Superior temporal gyrus (tissue), 1 donor: ENCODE data around the gene MAGI1.
"Not testable (repeated sequence)": the region's sequence is repeated elsewhere in the genome, so short reads cannot be mapped to it uniquely, and the experiment has no call there.

Experiments
- DNase-seq: peaks from one replicate; pipeline ENCODE4 v3.0.0-alpha.2; 2016; ENCODE audit errors: extremely low spot score

MAGI1 gene

DNA sequence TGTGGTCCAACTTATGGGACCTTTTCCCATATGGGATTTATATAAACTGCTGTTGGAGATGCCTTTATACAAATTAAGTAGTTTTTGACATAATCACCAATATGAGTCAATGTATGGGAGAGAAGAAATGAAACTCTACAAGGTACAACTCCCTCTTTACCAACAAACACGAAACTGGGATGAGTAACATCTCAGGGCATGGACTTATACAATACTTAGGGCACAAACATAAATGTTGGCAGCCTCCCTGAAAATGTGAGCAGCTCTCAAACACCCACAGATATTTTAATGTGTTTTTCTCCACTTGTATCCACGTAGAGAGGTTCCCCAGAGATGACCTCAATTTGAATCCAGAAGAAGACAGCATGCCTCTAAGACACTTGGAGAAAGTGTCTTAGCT lies 161.6 kb downstream of the MAGI1 start:
- no peak for DNase-seq

DNA sequence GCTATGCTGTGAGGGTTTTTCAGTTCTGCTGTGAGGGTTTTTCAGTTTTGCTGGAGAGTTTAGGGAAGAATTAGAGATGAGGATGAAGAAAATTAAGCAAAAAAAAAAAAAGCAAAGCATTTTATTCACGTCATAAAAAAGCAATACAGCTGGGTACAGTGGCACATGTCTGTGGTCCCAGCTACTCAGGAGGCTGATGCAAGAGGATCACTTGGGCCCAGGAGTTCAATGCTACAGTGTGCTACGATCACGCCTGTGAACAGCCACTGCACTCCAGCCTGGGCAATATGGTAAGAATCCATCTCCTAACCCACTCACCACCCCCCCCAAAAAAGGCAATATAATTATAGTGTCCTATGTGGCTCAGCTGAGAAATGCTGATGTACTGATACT lies 162.7 kb downstream of the MAGI1 start:
- DNase-seq, result no peak

DNA sequence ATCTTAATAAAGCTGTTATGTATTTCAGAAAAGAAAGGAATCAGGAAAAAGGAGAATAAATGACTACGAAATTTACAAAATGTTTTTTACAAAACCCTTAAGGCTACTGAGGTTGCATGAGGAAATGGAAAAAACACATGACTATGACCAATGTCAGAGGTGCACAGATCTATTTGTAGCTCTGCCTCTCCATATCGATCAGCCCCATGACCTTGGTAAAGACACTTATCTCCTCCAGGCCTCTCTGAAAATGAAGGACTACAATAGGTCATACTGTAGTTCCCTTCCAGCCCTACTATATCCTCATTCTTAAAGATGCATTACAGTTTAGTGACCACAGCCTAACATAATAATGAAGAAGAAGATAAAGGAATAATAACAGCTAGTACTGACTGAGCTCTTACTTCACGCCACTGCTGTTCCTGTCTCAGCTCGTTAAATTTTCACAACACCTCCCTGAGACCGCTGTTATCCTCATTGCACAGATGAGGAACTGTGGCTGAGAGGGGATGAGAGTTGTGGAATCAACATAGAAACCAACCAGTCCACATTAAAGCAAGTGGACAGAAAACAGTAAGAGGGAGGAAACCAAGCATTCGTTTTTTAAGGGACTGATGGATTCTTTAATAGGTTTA lies 163.2 kb downstream of the MAGI1 start:
- no peak for DNase-seq

DNA sequence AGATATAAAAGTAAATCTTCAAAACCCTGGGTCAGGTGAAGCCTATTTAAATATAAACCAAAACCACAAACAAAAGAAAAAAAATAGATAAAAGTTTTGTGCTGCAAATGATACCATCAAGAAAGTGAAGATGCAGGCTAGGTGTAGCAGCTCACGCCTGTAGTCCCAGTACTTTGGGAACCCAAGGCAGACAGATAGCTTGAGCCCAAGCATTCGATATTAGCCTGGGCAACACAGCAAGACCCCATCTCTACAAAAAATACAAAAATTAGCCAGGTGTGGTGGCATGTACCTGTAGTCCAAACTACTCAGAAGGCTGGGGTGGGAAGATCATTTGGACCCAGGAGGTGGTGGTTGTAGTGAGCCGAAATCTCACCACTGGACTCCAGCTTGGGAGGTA lies 164.8 kb downstream of the MAGI1 start:
- DNase-seq, result no peak

DNA sequence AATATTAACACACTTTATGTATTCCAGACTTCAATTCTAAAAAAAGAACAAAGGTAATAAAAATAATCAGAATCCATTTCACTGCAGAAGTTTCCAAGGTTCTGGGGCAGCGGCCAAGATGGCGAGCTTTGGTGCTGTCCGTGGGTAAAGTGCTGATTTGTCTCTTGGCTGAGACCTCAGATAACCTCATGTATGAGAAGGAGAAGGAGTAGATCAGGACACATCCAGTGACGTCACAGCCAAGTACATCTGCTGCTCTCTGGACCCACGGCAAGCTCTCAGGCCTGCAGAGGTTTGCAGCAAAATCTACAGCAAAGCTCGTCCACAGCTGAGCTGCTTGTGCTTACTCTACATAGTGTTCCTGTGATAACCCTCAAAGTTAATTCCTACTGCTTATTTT lies 165.7 kb downstream of the MAGI1 start:
- no peak for DNase-seq

DNA sequence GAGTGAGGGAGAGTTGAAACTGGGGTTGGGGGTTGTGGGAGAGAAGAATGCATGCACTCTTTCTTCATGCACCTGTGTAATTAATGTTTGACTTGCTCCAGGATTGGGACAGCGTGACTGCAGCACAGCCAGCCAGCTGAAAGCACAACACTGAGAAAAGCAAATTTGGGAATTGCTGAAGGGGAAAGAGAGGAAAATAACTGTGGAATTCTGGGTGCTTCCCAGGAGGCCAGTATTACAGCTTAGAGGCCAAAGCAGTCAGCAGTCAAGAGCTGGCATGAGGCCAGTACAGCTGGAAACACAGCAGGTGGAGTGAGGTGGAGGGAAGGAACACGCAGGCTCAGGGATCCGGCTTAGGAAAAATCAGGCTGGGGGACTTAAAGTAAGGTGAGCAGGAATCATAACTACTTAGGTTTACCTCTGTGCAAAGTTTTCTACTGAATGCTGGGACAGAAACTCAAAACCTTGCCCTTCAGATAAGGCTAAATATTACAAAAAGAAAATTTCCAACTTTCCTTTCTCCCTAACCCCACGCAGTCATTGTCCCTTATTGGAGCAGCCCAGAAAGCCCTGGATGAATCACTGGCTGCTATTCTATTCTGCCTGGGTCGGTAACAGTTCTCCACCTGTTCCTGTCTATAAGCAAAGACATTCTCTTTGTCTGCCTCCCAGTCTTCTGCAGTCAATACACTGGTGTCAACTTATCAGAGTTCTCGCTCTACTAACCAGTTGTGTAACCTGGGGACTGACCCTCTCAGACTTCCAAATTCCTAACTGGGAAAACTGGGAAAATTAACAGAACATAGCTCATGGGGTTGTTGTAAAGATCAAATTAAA lies 167.2 kb downstream of the MAGI1 start:
- no peak for DNase-seq

DNA sequence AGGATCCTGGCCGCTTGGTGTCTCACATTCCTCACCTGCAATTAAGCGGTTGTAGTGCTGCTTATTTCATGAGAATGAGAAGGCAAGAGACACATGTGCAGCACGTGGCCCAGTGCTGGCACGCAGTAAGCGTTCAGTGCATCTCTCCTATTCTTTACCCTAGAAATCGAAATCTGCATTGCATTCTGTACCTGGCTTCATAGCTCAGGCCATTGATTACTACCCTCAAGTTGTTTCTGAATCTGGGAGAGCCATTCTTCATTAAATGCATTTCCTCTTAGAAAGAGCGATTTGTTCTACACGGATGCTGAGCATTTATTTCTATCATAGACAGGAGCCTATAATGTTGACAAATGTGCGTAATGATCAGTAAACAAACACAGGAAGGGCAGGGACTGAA lies 168.9 kb downstream of the MAGI1 start:
- no peak for DNase-seq

DNA sequence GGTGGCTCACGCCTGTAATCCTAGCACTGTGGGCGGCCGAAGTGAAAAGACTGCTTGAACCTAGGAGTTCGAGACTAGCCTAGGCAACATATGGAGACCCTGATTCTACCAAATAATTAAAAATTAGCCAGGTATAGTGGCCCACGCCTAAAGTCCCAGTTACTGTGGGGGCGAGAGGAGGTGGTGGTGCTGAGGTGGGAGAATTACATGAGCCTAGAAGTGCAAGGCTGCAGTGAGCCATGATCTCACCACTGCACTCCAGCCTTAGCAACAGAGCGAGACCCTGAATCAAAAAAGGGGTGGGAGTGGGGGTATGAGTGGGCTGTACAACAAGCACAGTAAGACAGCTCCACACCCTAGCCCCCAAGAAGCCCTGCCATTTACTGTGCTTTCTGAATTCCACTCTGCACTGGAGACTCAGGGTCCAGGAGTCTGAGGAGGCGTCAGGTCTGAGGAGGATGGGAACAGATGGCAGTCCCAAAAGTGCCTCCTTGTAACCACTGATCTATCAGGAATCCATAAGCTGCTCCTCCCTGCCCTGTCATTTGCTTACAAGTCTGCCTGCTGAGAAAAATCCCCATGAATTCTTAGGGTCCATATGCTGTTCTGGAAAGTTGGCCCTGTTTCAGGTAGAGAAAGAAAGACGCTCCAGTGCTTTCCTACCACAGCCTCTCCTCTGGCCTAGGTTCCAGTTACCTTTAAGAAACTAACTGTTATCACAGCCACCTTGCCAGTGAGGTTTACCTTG lies 171.1 kb downstream of the MAGI1 start:
- no peak for DNase-seq

DNA sequence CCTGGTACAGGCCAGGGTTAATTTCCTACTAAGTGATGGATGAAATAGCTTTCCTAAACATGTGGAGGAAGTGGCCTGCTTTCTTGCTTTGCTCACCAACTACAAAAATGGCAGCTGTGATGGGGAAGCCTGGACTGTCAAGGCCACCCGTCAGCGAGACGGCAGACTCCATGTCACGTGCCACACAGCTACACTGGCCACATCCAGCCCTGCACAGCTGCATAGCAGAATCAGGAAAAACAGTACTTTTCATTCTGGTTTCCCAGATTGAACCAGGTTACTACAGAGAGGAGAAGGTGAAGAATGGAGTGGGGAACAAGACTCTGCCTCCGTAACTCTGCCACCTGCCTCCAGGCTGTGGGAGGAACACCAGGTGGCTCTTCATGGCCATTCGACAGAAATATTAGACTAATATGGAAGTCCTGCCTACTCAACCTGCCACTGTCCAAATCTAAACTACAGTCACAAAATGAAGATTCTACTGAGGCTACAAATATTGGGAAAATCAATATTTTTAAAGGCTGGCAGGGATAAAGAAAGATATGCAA lies 174.3 kb downstream of the MAGI1 start:
- no peak for DNase-seq

DNA sequence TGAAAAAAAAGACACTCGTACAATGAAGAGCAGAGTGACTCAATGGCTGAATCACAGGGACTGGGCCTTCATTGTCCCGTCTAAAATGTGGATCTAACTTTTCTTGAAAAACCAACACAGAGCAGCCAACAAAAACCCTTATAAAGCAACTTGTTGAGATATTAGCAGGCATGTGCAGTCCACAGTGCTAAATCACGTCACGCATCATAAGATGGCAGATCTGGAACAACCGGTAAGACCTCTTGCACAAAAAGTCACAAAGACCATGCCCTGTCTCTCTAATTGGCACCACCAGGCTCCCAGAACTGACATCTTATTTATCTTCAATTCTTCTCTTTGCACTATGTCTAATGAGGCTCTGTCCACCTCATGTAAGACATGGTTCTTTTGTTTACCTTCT lies 177.0 kb downstream of the MAGI1 start:
- DNase-seq, result no peak

DNA sequence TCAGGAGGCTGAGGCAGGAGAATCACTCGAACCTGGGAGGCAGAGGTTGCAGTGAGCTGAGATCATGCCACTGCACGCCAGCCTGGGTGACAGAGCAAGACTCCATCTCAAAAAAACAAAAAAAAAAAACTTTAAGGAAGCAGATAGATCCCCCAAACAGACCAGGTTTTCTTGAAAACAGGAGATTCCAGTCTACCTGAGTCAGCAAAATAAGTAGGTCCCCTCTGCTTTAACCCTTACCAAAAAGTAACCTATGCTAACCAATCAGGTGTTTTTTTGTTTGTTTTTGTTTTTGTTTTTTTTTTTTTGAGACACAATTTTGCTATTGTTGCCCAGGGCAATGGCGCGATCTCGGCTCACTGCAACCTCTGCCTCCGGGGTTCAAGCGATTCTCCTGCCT lies 179.1 kb downstream of the MAGI1 start:
- DNase-seq, result not testable (repeated sequence)

DNA sequence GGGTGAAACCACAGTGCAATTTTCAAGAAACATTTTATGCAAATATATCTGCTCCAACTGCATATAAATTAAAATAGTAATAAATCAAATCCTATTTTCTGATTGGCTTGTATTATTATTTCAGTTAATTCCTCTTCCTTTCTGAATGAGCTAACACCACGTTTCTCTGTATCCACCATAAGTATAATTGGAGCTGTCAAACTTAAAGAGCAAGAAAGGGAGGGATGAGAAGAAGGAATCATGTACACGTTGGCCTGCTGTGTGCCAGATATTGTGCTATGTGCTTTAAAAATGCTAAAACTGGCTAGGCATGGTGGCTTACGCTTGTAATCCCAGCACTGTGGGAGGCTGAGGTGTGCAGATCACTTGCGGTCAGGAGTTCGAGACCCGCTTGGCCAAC lies 180.0 kb downstream of the MAGI1 start:
- no peak for DNase-seq

DNA sequence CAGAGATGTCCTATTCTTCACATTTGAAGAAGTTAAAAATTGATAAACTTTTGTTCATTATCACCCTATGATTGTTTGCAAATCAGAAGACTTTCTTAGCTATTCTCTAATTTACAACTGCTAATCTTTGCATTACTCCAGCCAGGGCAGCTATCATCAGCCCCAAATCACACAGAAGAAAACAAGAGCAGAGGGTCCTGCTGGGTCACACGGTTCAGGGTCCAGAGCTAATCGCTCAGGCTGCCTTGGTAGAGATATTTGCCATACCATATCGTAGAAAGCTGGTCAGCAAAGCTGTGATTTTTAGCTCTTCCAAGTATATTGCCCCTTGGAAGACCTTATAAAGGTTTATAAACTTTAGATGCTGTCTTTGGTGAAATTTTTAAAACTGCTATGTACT lies 181.4 kb downstream of the MAGI1 start:
- no peak for DNase-seq

DNA sequence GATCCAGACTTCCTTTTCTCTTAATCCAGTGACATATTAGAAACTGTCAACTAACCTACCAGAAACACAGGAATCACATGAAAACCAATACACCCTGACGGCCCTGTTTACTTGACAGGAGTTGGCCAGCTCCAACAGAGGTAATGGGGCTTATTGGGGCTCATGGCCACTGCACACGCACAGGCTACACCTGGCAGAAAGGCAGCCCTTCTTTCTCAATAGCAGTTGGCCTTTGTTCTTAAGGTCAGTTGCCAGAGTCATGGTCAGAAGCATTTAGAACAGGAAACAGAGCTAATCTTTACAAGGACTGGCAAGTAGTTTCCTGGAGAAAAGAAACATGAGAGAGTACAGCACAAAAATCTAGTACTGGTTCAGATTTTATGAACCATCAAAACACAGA lies 181.8 kb downstream of the MAGI1 start:
- no peak for DNase-seq

DNA sequence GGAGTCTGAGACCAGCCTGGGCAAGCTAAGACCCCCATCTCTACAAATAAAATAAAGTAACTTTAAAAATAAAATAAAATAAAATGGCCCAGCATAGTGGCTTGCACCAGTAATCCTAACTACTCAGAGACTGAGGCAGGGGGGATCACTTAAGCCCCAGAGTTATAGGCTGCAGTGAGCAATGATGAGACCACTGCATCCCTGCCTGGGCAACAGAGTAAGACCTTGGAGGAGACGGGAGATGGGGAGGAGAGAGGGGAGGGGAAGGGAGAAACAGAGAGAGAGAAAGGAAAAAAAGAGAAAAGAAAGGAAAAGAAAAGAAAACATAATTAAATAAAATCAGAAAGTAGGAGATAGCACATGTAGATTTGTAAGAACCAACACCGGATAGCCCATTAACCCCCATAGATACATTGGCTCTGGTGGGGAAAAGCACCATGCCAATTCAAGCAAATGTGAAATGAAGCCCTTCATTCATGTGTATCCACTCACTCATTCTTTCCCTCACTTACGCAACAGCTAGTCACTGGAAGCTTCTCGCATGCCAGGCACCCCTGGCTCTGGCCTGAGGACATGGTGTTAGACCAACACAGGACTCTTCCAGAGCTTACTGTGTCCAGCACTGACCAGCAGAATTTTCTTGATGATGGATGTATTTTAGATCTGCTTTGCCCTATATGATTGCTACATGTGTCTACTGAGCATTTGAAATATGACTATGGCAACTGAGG lies 183.2 kb downstream of the MAGI1 start:
- no peak for DNase-seq

DNA sequence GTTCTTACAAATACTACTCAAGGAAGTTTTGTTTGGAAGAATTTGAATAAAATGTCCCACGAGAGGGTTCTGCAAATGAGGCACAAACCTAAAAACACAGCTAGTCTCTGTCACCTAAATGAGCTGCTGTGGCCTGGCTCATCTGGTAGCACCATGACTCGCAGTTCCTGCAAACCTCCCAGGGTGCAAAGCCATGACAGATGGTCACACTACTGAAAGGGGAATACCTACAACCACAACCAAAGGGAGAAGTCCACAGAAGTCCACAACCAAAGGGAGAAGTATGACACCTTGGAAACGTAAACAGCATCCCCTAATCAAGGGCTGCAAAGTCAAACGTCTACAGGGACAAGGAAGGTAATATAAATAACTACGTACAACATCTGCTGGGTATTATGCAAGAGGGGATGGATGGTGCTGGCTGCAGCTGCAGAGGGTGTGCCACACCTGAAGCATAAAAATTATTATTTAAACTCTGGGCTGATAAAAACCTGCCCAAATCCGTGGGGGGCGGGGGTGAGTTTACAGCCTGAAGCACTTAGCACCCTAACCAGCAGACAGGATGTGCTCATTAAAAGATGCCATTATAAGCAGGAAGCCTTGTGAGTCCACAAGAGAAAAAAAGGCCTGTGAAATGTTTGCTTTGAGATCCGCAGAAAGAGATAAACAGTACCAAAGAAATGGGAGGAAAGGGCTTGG lies 184.0 kb downstream of the MAGI1 start:
- no peak for DNase-seq

DNA sequence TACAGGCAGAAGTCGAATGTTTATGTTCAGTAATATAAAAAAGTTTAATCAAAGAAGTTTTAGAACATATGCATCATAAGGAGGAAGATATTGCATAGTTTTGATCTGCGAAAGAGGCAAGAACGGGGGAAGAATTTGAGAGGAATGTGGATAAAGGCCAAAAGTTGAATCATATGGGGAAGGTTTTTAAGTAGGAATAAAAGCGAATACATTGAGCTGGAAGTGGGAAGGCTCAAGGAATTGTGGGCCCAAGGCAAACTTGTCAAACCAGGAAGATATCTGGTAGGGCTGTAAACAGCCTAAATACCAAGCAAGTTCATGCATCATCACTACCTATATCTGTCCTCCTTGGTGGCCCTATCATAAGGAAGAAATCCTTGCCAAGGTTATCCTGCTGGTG lies 186.9 kb downstream of the MAGI1 start:
- DNase-seq, result no peak

DNA sequence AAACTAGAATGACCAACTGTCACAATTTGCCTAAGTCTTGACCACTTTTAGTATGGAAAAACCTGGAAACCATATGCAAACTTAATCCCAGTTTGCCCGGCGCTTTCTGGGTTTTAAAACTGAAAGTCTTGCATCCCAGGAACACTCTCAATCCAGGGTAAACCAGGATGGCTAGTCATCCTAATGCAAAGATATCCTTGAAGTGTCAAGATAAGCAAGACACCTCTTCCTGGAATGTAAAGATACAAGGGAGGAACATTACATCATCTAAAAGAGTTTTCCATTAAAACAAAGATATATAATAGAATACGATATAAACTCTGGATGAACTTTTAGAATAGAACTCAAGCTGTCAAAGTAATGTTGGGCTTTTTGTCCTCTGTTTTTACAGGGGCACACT lies 188.5 kb downstream of the MAGI1 start:
- DNase-seq, result no peak

DNA sequence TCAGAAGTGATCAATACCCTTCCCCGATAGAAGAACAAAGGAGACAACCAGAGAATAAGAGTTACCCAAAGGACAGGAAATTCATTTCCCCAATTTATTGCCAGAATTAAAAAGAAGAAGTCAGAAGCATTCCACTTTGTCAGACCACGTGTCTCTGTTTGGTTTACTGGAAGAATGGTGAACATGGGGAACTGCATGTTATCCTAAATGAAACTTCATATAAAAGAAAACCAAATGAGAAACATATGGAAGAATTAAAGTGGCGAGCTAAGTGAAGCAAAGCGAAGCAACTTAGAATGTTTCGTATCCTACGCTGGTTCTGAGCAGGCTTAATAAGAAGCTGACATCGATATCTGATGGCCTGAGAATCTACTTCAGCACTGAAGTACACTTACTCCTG lies 190.7 kb downstream of the MAGI1 start:
- DNase-seq, result no peak

DNA sequence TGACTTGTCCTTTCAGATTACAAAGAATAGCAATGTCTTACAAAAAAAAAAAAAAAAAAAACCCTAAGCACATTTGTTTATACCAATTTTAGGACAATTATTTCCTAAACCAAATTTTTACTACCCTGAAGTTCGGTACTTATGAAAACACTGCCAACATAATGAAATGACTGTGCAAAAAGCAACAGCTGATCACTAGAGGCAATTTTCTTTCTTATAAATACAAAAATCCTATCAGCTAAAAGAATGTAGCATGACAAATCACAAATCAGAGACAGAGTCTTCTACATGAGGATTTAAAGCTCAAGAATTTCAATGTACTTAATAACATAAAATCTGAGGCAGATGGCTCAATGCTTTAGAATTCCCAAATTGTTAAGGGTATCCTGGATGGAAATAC lies 191.8 kb downstream of the MAGI1 start:
- DNase-seq, result no peak

DNA sequence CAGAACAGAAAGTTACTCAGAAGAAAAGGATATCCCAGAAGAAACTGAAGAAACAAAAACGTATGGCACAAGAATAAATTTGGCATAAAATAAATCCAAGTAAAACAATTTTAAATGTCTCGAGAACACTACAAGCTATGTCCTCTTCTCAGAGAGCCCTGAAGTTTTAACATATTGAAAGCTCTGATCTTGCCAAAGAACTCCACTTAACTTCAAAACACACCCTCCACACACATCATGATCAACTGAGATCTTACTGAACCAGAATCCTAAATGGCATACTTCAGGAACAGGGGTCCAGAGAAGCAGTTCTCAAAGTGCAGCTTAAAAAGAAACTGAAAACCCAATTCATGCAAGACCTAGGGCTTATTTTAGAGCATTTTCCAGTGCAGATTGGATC lies 194.3 kb downstream of the MAGI1 start:
- DNase-seq, result no peak
